ENCODE data around the gene KRT39. TPM values are rescaled to one million over a fixed set of nuclear protein-coding genes. Genes with fewer than 3 reads are reported as not detected.

The KRT39 gene
- total RNA-seq, 1 experiment from 2014 or later: not detected

DNA sequence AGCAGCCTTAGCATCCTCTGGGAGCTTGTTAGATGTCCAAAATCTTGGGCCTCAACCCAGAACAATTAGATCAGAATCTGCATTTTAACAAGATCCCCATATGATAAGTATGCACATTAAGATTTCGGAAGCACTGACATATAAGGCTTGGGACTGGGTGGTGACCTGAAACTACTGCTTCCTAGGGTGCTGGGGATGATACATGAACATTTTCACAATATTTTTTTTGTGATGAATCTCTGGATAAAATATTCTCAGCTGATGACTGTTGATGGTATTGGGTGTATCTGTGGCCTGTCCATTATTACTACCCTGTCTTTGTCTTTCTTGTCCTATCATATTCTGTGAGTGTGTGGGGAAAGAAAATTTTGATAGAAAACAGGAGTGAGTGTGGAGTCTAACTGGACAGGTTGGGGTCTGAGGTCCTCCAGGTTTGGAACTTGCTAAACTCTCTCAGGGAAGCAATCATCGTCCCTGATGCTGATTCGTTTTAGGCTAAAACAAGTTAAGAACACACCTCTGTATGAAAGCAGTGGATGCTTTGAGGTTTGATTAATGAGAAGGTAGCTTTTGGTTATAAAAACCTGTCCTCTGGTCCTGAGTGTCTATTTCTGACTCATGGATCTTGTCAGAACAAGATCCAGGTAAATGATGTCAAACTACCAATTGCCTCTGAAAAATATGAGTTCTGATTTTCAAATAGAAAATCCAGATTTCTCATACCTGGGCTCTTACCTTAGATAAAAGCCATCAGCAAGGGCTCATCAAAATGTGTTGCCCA lies 52.5 kb downstream of the KRT39 start:
- Histone ChIP-seq H3K4me1 (peaks cover 15% of the 10 kb centered on the region), H3K4me3 (no peak overlapping the region), H3K27me3 (no peaks in the 10 kb centered on the region), H3K9me3 (replicated peaks) (no peaks in the 10 kb centered on the region), H3K27ac (no peak overlapping the region), H3K36me3 (no peaks in the 10 kb centered on the region)
- DNase-seq: no peak

DNA sequence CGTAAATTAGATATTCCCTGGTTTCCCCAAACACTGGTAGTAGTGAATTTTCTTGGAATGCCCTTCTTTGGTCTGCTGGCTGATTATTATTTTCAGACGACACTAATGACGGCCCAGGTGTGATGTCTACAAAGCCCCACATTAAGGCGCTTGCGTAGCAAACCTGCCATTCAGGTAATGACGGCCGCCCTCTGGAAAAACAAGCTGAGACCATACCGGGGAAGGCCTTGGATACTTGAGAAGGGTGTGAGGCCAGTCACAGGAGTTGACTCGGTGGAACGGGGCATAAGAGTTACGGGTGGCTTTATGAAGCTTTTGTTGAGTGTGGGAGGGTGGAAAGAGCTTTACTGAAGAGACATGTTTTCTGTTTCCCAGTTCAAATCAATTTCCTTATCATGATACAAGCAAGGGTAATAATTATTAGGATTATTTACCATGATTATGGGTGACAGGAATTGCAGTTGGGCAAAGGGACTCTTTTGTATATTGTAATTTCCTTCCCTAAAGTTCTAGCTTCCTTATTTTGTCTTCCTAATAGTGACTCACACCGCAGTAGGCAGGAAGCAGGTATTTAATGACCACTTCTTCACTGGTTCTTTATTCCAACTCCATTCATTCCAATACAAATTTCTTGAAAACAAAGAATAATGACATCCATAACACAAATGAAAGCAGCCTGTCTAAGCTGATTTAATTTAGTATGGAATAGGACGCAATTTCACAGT lies 54.1 kb downstream of the KRT39 start:
- DNase-seq: no peak
- H3K9me3 ChIP-seq (replicated peaks): no peaks in the 10 kb centered on the region
- H3K4me3 ChIP-seq: no peak overlapping the region
- H3K36me3 ChIP-seq: no peaks in the 10 kb centered on the region
- H3K27ac ChIP-seq: no peak overlapping the region
- H3K27me3 ChIP-seq: no peaks in the 10 kb centered on the region
- peaks cover 15% of the 10 kb centered on the region for H3K4me1 ChIP-seq

DNA sequence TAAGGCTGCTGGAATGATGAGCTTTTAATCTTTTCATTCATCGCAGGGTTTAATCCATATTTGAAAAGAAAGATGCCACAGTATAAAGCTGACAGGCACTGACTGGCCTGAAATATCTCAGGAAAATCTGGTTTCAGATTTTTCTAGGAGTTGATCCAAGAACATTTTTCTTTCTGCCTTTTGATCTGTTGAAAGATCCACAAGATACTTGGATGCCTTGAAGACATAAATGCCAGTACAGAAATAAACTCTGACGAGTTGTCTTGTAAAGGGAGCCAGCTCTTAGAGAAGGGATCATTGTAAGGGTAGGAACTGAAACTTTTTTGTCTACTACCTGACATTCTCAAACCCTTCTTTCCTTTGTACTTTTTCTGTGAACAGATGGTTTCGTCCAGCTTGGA lies 56.3 kb downstream of the KRT39 start:
- Histone ChIP-seq H3K4me1 (peaks cover 15% of the 10 kb centered on the region), H3K9me3 (replicated peaks) (no peaks in the 10 kb centered on the region), H3K27ac (no peak overlapping the region), H3K36me3 (no peaks in the 10 kb centered on the region), H3K4me3 (no peak overlapping the region), H3K27me3 (no peaks in the 10 kb centered on the region)
- DNase-seq: no peak

DNA sequence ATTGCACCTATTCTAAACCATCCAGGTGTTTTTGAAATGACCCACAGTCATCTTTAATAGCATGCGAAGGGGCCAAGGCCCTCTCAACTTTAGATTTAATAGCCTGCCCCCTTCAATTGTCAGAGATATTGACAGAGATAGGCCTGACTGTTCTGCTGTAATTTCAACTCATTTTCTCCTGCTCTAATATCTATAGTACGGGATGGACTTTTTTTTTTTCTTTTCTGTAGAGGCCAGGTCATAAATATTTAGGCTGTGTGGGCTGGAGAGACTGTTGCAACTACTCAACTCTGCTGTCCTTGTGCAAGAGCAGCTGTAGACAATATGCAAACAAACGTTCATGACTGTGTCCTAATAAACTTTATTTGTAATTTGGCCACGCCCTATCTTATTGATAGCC lies 57.0 kb downstream of the KRT39 start:
- no peak for DNase-seq
- Histone ChIP-seq H3K27me3 (no peaks in the 10 kb centered on the region), H3K36me3 (no peaks in the 10 kb centered on the region), H3K4me3 (no peak overlapping the region), H3K4me1 (peaks cover 15% of the 10 kb centered on the region), H3K27ac (no peak overlapping the region), H3K9me3 (replicated peaks) (no peaks in the 10 kb centered on the region)

DNA sequence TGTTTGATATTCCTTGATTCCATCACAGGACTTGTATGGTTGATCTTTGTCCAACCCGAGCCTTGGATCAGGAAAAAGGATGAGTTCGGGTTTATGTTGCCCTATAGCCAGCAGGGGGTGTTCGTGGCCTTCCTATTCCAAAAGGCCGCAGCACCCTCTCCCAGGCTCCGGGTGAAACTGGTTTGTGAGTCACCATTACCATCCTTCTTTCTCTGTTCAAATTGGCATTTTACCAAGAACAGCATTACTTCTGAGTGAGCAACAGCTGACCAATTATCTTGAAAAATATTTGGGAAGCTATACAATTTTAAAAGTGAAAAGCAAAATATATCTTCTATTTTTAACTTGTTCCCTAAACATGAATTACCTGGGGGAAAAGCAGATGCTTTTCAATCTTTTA lies 57.4 kb downstream of the KRT39 start:
- no peak overlapping the region for H3K27ac ChIP-seq
- peak; percentile 87 to 94 for DNase-seq
- H3K4me1 ChIP-seq: peaks cover 15% of the 10 kb centered on the region
- H3K9me3 ChIP-seq (replicated peaks): no peaks in the 10 kb centered on the region
- H3K4me3 ChIP-seq: no peak overlapping the region
- H3K36me3 ChIP-seq: no peaks in the 10 kb centered on the region
- H3K27me3 ChIP-seq: no peaks in the 10 kb centered on the region

Other genes with a start within 250 kb of the KRT39 start
- gene KRT25, start 211.6 kb downstream of the KRT39 start, total RNA-seq (2014; rRNA removed; shearing (Covaris generic)): not detected in 2 replicates
- not detected in 2 replicates for gene KRT26, start 194.7 kb downstream of the KRT39 start, total RNA-seq (2014; rRNA removed; shearing (Covaris generic))
- not detected in 2 replicates for gene KRT27, start 184.4 kb downstream of the KRT39 start, total RNA-seq (2014; rRNA removed; shearing (Covaris generic))
- 0.20 TPM in 1 of 2 replicates, not detected in the other for gene KRT28, start 167.0 kb downstream of the KRT39 start, total RNA-seq (2014; rRNA removed; shearing (Covaris generic))
- 20.4 and 22.5 TPM in 2 replicates for gene KRT10, start 144.3 kb downstream of the KRT39 start, total RNA-seq (2014; rRNA removed; shearing (Covaris generic))
- not detected in 2 replicates for gene KRT12, start 99.7 kb downstream of the KRT39 start, total RNA-seq (2014; rRNA removed; shearing (Covaris generic))
- gene KRT20, start 81.7 kb downstream of the KRT39 start, total RNA-seq (2014; rRNA removed; shearing (Covaris generic)): 0.08 and 0.28 TPM in 2 replicates
- not detected in 2 replicates for gene KRT23, start 29.3 kb downstream of the KRT39 start, total RNA-seq (2014; rRNA removed; shearing (Covaris generic))
- gene KRT40, start 17.4 kb upstream of the KRT39 start, total RNA-seq (2014; rRNA removed; shearing (Covaris generic)): not detected in 2 replicates
- gene KRTAP3-3, start 27.2 kb upstream of the KRT39 start, total RNA-seq (2014; rRNA removed; shearing (Covaris generic)): not detected in 2 replicates
- gene KRTAP3-2, start 33.0 kb upstream of the KRT39 start, total RNA-seq (2014; rRNA removed; shearing (Covaris generic)): not detected in 2 replicates
- not detected in 2 replicates for gene KRTAP3-1, start 42.2 kb upstream of the KRT39 start, total RNA-seq (2014; rRNA removed; shearing (Covaris generic))
- gene KRTAP1-5, start 60.3 kb upstream of the KRT39 start, total RNA-seq (2014; rRNA removed; shearing (Covaris generic)): not detected in 2 replicates
- gene KRTAP1-4, start 63.2 kb upstream of the KRT39 start, total RNA-seq (2014; rRNA removed; shearing (Covaris generic)): not detected in 2 replicates
- gene KRTAP1-3, start 67.9 kb upstream of the KRT39 start, total RNA-seq (2014; rRNA removed; shearing (Covaris generic)): not detected in 2 replicates
- gene KRTAP1-1, start 74.5 kb upstream of the KRT39 start, total RNA-seq (2014; rRNA removed; shearing (Covaris generic)): not detected in 2 replicates
- not detected in 2 replicates for gene KRTAP2-1, start 80.4 kb upstream of the KRT39 start, total RNA-seq (2014; rRNA removed; shearing (Covaris generic))
- not detected in 2 replicates for gene KRTAP2-2, start 88.3 kb upstream of the KRT39 start, total RNA-seq (2014; rRNA removed; shearing (Covaris generic))
- gene KRTAP2-3, start 93.2 kb upstream of the KRT39 start, total RNA-seq (2014; rRNA removed; shearing (Covaris generic)): not detected in 2 replicates
- not detected in 2 replicates for gene KRTAP2-4, start 98.9 kb upstream of the KRT39 start, total RNA-seq (2014; rRNA removed; shearing (Covaris generic))
- 0.18 TPM in 1 of 2 replicates, not detected in the other for gene KRTAP4-7, start 117.2 kb upstream of the KRT39 start, total RNA-seq (2014; rRNA removed; shearing (Covaris generic))
- not detected in 2 replicates for gene KRTAP4-8, start 131.2 kb upstream of the KRT39 start, total RNA-seq (2014; rRNA removed; shearing (Covaris generic))
- not detected in 2 replicates for gene KRTAP4-16, start 135.3 kb upstream of the KRT39 start, total RNA-seq (2014; rRNA removed; shearing (Covaris generic))
- not detected in 2 replicates for gene KRTAP4-9, start 138.4 kb upstream of the KRT39 start, total RNA-seq (2014; rRNA removed; shearing (Covaris generic))
- not detected in 2 replicates for gene KRTAP4-11, start 151.4 kb upstream of the KRT39 start, total RNA-seq (2014; rRNA removed; shearing (Covaris generic))
- gene KRTAP4-12, start 157.2 kb upstream of the KRT39 start, total RNA-seq (2014; rRNA removed; shearing (Covaris generic)): 0.22 TPM in 1 of 2 replicates, not detected in the other
- gene KRTAP4-6, start 173.6 kb upstream of the KRT39 start, total RNA-seq (2014; rRNA removed; shearing (Covaris generic)): not detected in 2 replicates
- gene KRTAP4-5, start 182.9 kb upstream of the KRT39 start, total RNA-seq (2014; rRNA removed; shearing (Covaris generic)): not detected in 2 replicates
- not detected in 2 replicates for gene KRTAP4-4, start 193.8 kb upstream of the KRT39 start, total RNA-seq (2014; rRNA removed; shearing (Covaris generic))
- gene KRTAP4-3, start 201.3 kb upstream of the KRT39 start, total RNA-seq (2014; rRNA removed; shearing (Covaris generic)): not detected in 2 replicates
- 0.14 TPM in 1 of 2 replicates, not detected in the other for gene KRTAP4-2, start 211.3 kb upstream of the KRT39 start, total RNA-seq (2014; rRNA removed; shearing (Covaris generic))
- gene KRTAP4-1, start 218.0 kb upstream of the KRT39 start, total RNA-seq (2014; rRNA removed; shearing (Covaris generic)): not detected in 2 replicates
- not detected in 2 replicates for gene KRTAP9-1, start 222.9 kb upstream of the KRT39 start, total RNA-seq (2014; rRNA removed; shearing (Covaris generic))